ENCODE results near the gene CNGA1.

CNGA1 gene

DNA sequence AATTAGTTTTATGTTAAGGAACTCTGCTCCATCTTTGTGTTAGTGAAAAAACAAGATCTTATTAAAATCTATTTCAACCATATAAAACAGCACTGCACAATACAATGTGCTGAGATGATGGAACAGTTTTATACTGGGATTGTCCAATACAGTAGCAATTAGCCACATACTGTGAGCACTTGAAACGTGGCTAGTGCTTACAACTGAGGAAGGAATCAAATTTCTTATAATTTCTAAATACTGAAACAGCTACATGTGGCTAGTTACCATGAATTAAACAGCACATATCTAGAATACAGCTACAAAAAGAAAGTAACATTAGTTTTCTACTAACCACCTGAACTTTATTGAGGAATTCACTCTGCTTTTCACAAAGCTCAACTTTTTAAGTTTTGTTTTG, 116.8 kb downstream of the CNGA1 start:
- no peak for DNase-seq (ENCODE audit: low read depth in 2 of 2)

DNA sequence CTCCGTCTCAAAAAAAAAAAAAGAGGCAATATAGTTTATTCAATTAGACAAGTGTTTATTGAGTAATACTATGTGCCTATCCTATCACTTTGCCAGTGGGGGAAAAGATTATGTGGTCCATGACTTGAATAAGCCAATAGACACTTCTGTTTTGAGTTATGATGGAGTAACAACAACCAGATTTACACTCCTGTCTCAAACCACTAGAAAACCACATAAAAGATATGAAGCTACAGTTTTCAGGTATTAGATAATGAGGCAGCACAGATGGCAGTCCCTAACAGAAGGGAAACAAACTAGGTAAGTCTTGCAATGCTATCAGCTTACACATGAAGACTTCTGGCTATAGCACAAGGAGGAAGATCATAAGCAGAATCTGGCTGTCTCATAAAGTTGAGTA, 124.6 kb downstream of the CNGA1 start:
- no peak for DNase-seq (ENCODE audit: low read depth in 2 of 2)
